Keratinocyte (primary cell): ENCODE data around the gene IGFBP4. TPM values are rescaled to one million over a fixed set of nuclear protein-coding genes. Genes with fewer than 3 reads are reported as not detected.

ENCODE experiments used
- DNase-seq: peaks from one replicate; pipeline ENCODE4 v3.0.0-alpha.2; 2011; ENCODE audit warnings: low read depth, missing footprints, low spot score
- FAIRE-seq: peaks from 2 replicates; lab custom pipeline; 2011; peaks lifted over from hg19 to GRCh38; lab: Jason Lieb, UNC
- H2AFZ ChIP-seq: 2 replicates; pipeline ENCODE4 v1.6.0; 2012; ENCODE audit warnings: low read length, control low read depth, inconsistent platforms; ENCODE audit not compliant: control insufficient read depth
- H3K27ac ChIP-seq: 2 replicates; pipeline ENCODE4 v1.5.1; 2011; ENCODE audit warnings: low read length; ENCODE audit not compliant: control insufficient read depth, insufficient read depth
- H3K27me3 ChIP-seq: 3 replicates; pipeline ENCODE4 v1.6.0; 2011; ENCODE audit warnings: low read length; ENCODE audit not compliant: control insufficient read depth, insufficient read depth; ENCODE audit errors: extremely low read depth
- H3K36me3 ChIP-seq, 2 experiments: 2 replicates in 1 of 2; 3 replicates in 1 of 2; pipeline ENCODE4 v1.5.1; 2011; ENCODE audit warnings: low read length in 2 of 2, mild to moderate bottlenecking in 1 of 2; ENCODE audit not compliant: control insufficient read depth in 2 of 2, insufficient read depth in 2 of 2; ENCODE audit errors: extremely low read depth in 1 of 2
- H3K4me1 ChIP-seq: 3 replicates; pipeline ENCODE4 v1.5.1; 2011; ENCODE audit warnings: low read length; ENCODE audit not compliant: control insufficient read depth, insufficient read depth; ENCODE audit errors: extremely low read depth
- H3K4me2 ChIP-seq: 3 replicates; pipeline ENCODE4 v1.6.0; 2011; ENCODE audit warnings: low read depth, low read length; ENCODE audit not compliant: control insufficient read depth, insufficient read depth; ENCODE audit errors: extremely low read depth
- H3K4me3 ChIP-seq, 3 experiments: fragments of 200-600 bp in 1 of 3; sonication (generic) in 1 of 3; 2 replicates in 2 of 3; 3 replicates in 1 of 3; pipeline ENCODE4 v1.5.1; 2011 to 2016; ENCODE audit warnings: low read length in 3 of 3, mild to moderate bottlenecking in 3 of 3, control low read depth in 2 of 3, inconsistent platforms in 1 of 3, low read depth in 1 of 3, mixed read lengths in 1 of 3, mixed run types in 1 of 3, moderate library complexity in 1 of 3; ENCODE audit not compliant: control insufficient read depth in 2 of 3, insufficient read depth in 2 of 3; ENCODE audit errors: extremely low read depth in 1 of 3
- H3K79me2 ChIP-seq: 2 replicates; pipeline ENCODE4 v1.6.0; 2012; ENCODE audit warnings: low read length; ENCODE audit not compliant: control insufficient read depth, insufficient read depth
- H3K9ac ChIP-seq: 3 replicates; pipeline ENCODE4 v1.6.0; 2011; ENCODE audit warnings: low read length; ENCODE audit not compliant: control insufficient read depth, insufficient read depth; ENCODE audit errors: extremely low read depth
- H3K9me1 ChIP-seq: 3 replicates; pipeline ENCODE4 v1.6.0; 2011; ENCODE audit warnings: low read length; ENCODE audit not compliant: control insufficient read depth, insufficient read depth; ENCODE audit errors: extremely low read depth
- H3K9me3 ChIP-seq: 2 replicates; pipeline ENCODE4 v1.5.1; 2012; ENCODE audit warnings: low read depth, low read length; ENCODE audit not compliant: control insufficient read depth
- H4K20me1 ChIP-seq: 3 replicates; pipeline ENCODE4 v1.6.0; 2011; ENCODE audit warnings: low read length; ENCODE audit not compliant: control insufficient read depth, insufficient read depth; ENCODE audit errors: extremely low read depth
- EZH2 ChIP-seq: IDR thresholded peaks from one replicate; pipeline ENCODE4 v1.6.1; 2012; ENCODE audit warnings: inconsistent platforms, mild to moderate bottlenecking, low read length, moderate library complexity
- dilution Hi-C: fragments of 300-500 bp; cut with MboI; formaldehyde crosslinking; loops from one replicate; pipeline ENCODE4 v1.7.0; 2020; ENCODE audit warnings: low sequenced_read_pairs; ENCODE audit not compliant: extremely low pct_ligation_motif_present
- polyA plus RNA-seq, 5 experiments: library from polyadenylated mRNA; depleted of rRNA in 3 of 5; stranded (reverse) in 3 of 5; stranded (forward) in 1 of 5; unstranded in 1 of 5; fragments of >200 nt; gene quantifications; 1 replicate in 1 of 5; 2 replicates in 3 of 5; 3 replicates in 1 of 5; pipeline versions ENCODE4 v1.2.1 to v1.2.3, GENCODE V29; 2011 to 2012; ENCODE audit warnings: missing spikeins in 2 of 5, low read depth in 1 of 5, low replicate concordance in 1 of 5
- TF ChIP-seq, protein P1 (sequence below), 3 experiments: IDR thresholded peaks in 1 of 3; conservative IDR thresholded peaks in 1 of 3; optimal IDR thresholded peaks in 1 of 3; 2 replicates in 2 of 3; 3 replicates in 1 of 3; pipeline versions ENCODE3 to v1.5.1; 2011; ENCODE audit warnings: low read length in 3 of 3, mild to moderate bottlenecking in 3 of 3, moderate library complexity in 2 of 3, control low read depth in 1 of 3, inconsistent platforms in 1 of 3; ENCODE audit not compliant: insufficient read depth in 2 of 3; ENCODE audit errors: extremely low read depth in 1 of 3

The IGFBP4 gene
- polyA plus RNA-seq, 1 donor (not counting 4 experiments of a cell fraction or from before 2014, with no cell fraction given), result 6.0 TPM

DNA sequence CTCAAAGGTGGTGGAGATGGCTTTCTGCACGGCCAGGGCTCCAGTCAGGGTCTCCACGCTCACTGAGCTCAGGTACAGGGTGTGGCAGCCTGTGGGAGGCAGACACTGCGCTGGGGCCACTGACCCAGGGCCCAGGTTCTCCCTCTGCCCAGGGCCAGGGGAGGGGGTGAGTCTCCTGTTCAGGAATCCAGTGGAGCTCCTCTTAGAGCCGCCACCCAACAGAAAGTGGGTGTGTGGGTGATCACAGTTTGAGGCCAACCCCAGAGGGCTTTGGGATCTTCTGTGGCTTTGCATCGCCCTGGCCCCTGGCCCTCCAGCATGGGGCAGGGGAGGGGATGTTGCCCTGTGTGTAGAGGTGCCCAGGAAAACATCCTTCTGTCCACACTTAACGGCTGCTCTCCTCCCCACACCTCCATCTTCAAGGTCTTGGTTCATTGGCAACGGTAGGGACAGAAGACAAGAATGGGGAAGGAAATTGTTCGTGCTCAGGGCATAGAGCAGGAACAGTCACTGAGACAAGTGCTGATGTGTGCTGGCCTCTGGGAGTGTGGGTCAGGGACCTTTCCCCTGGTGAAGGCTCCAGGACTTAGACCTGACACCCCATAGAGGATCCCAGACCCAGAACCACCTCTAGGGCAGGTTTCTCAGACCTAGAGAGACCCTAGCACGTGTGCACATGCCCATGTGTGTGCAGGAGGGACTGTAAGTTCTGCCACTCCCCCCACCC, 36.7 kb downstream of the IGFBP4 start:
- Histone ChIP-seq H4K20me1 (peaks cover 76% of the 10 kb centered on the region), H3K79me2 (no peaks in the 10 kb centered on the region), H3K27ac (peak overlapping the region; percentile 79), H3K4me1 (peaks cover 27% of the 10 kb centered on the region), H3K9me1 (peaks cover 3% of the 10 kb centered on the region), H3K9me3 (no peaks in the 10 kb centered on the region), H3K36me3 (peaks cover 46 to 78% of the 10 kb centered on the region in 2 experiments), H3K27me3 (no peaks in the 10 kb centered on the region), H3K4me3 (no peak overlapping the region), H2AFZ (no peak overlapping the region), H3K9ac (no peak overlapping the region), H3K4me2 (no peak overlapping the region)
- TF ChIP-seq, protein P1, sequence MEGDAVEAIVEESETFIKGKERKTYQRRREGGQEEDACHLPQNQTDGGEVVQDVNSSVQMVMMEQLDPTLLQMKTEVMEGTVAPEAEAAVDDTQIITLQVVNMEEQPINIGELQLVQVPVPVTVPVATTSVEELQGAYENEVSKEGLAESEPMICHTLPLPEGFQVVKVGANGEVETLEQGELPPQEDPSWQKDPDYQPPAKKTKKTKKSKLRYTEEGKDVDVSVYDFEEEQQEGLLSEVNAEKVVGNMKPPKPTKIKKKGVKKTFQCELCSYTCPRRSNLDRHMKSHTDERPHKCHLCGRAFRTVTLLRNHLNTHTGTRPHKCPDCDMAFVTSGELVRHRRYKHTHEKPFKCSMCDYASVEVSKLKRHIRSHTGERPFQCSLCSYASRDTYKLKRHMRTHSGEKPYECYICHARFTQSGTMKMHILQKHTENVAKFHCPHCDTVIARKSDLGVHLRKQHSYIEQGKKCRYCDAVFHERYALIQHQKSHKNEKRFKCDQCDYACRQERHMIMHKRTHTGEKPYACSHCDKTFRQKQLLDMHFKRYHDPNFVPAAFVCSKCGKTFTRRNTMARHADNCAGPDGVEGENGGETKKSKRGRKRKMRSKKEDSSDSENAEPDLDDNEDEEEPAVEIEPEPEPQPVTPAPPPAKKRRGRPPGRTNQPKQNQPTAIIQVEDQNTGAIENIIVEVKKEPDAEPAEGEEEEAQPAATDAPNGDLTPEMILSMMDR (optimal IDR thresholded peaks at IDR 0.05 in 1 of 3, IDR thresholded peaks at IDR 0.05 in 1 of 3, conservative IDR thresholded peaks at IDR 0.05 in 1 of 3; ENCODE audit: extremely low read depth in 1 of 3, insufficient read depth in 2 of 3, low read length in 3 of 3), result no peak
- no peak for TF ChIP-seq EZH2
- FAIRE-seq, result no peak
- DNase-seq, result no peak
- dilution Hi-C loops, result no loop called here

DNA sequence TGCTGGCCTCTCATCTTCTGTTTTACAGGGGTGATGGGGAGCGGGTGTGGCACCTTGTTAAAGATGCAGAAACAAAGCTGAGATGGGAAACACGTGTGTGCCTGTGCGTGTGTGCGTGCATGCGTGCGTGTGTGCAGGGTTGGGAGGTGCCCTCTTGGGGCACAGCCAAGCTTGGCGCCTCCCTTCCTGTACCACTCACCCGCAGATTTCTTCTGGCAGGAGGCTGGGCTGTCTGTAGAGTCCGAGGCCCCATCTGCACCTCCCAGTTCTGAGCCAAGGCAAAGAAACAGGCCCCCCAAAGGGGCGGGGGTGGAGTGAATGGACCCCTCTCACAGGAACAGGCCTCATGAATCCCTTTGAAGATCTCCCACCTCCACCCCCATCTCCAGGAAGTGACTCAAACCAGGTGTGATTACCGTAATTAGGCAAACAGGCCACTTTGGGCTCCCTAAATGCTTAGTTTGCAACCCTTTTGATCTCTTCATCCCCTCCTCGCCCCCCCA, 37.3 kb downstream of the IGFBP4 start:
- dilution Hi-C loops, result no loop called here
- Histone ChIP-seq H3K36me3 (peaks cover 46 to 84% of the 10 kb centered on the region in 2 experiments), H2AFZ (no peak overlapping the region), H4K20me1 (peaks cover 76% of the 10 kb centered on the region), H3K9me3 (no peaks in the 10 kb centered on the region), H3K27me3 (no peaks in the 10 kb centered on the region), H3K4me2 (no peak overlapping the region), H3K4me3 (no peak overlapping the region), H3K9me1 (peaks cover 3% of the 10 kb centered on the region), H3K4me1 (peaks cover 33% of the 10 kb centered on the region), H3K79me2 (no peaks in the 10 kb centered on the region), H3K27ac (peak overlapping the region; percentile 79), H3K9ac (peak overlapping the region; percentile 28)
- no peak for FAIRE-seq
- peak; percentile 69 for DNase-seq
- TF ChIP-seq, protein P1 (optimal IDR thresholded peaks at IDR 0.05 in 1 of 3, IDR thresholded peaks at IDR 0.05 in 1 of 3, conservative IDR thresholded peaks at IDR 0.05 in 1 of 3; ENCODE audit: extremely low read depth in 1 of 3, insufficient read depth in 2 of 3, low read length in 3 of 3), result no peak
- TF ChIP-seq EZH2, result no peak
